ENCODE data around the gene TRIM16.
"Not testable (repeated sequence)": the region's sequence is repeated elsewhere in the genome, so short reads cannot be mapped to it uniquely, and the experiment has no call there.

- not testable (repeated sequence) for TF ChIP-seq CTCF (conservative IDR thresholded peaks at IDR 0.05; ENCODE audit: low read depth in 2 of 2); REST (IDR thresholded peaks at IDR 0.05; ENCODE audit: unreplicated experiment); POLR2AphosphoS5 (IDR thresholded peaks at IDR 0.05; ENCODE audit: low read depth); EZH2phosphoT487 (IDR thresholded peaks at IDR 0.05; ENCODE audit: unreplicated experiment); EZH2 (IDR thresholded peaks at IDR 0.05; ENCODE audit: low read depth, unreplicated experiment); CREB1 (CRISPR knock-in tag; IDR thresholded peaks at IDR 0.05; ENCODE audit: low read depth); JUNB (IDR thresholded peaks at IDR 0.05; ENCODE audit: unreplicated experiment); ZNF331 (CRISPR knock-in tag; IDR thresholded peaks at IDR 0.05; ENCODE audit: low read depth)
Observed at GRCh38 chr17:15615850-15616249, 68.3 kb downstream of the TRIM16 start.

Data from GM23338 (cell line).